Putamen (tissue), 1 donor: ENCODE data around the gene NUMBL.

Source experiments
- DNase-seq: peaks from one replicate; pipeline ENCODE4 v3.0.0-alpha.2; 2016; ENCODE audit warnings: low spot score

Gene NUMBL

GRCh38 chr19:40689339-40690049 lies 957 bp downstream of the NUMBL start:
- DNase-seq, result no peak

- no peak for DNase-seq
Measured at GRCh38 chr19:40688987-40689338, 1.5 kb downstream of the NUMBL start.

- DNase-seq, result no peak
Measured at GRCh38 chr19:40688309-40688708, 2.1 kb downstream of the NUMBL start.

GRCh38 chr19:40687525-40688016 lies 2.9 kb downstream of the NUMBL start:
- no peak for DNase-seq

- no peak for DNase-seq
Measured at GRCh38 chr19:40686882-40687524, 3.4 kb downstream of the NUMBL start.

GRCh38 chr19:40685563-40685962 lies 4.9 kb downstream of the NUMBL start:
- no peak for DNase-seq

- DNase-seq, result no peak
Measured at GRCh38 chr19:40685016-40685526, 5.4 kb downstream of the NUMBL start.

GRCh38 chr19:40684280-40684679 lies 6.2 kb downstream of the NUMBL start:
- DNase-seq, result no peak

- DNase-seq, result no peak
Measured at GRCh38 chr19:40683437-40683836, 7.0 kb downstream of the NUMBL start.

GRCh38 chr19:40682431-40682964 lies 8.0 kb downstream of the NUMBL start:
- DNase-seq, result no peak

- no peak for DNase-seq
Measured at GRCh38 chr19:40681039-40681438, 9.4 kb downstream of the NUMBL start.

- DNase-seq, result no peak
Measured at GRCh38 chr19:40677156-40677555, 13.3 kb downstream of the NUMBL start.

- DNase-seq, result no peak
Measured at GRCh38 chr19:40674291-40674690, 16.2 kb downstream of the NUMBL start.

GRCh38 chr19:40673397-40673796 lies 17.1 kb downstream of the NUMBL start:
- no peak for DNase-seq

GRCh38 chr19:40672573-40673299 lies 17.7 kb downstream of the NUMBL start:
- DNase-seq, result no peak

GRCh38 chr19:40672038-40672437 lies 18.4 kb downstream of the NUMBL start:
- no peak for DNase-seq

GRCh38 chr19:40671404-40671803 lies 19.0 kb downstream of the NUMBL start:
- no peak for DNase-seq

- DNase-seq, result no peak
Measured at GRCh38 chr19:40668991-40669614, 21.3 kb downstream of the NUMBL start.

- DNase-seq, result no peak
Measured at GRCh38 chr19:40667602-40668001, 22.8 kb downstream of the NUMBL start.

- DNase-seq, result no peak
Measured at GRCh38 chr19:40666803-40667438, 23.5 kb downstream of the NUMBL start.
